Measurements from ENCODE around the gene MRPL22.
"Not testable (repeated sequence)": the region's sequence is repeated elsewhere in the genome, so short reads cannot be mapped to it uniquely, and the experiment has no call there.

MRPL22 gene

DNA sequence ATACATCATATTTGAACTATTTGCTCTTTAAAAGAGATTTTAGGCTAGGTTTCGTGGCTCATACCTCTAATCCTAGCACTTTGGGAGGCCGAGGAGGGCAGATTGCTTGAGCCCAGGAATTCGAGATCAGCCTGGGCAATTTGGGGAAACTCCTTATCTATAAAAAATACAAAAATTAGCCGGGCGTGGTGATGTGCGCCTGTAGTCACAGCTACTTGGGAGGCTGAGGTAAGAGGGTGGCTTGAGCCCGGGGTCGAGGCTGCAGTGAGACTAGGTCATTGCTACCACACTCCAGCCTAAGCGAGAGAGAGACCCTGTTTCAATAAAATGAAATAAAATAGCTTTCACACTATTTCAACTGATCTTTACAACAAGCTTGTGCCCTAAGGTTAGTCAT, 500 bp upstream of the MRPL22 start:
- no peak for DNase-seq (ENCODE audit: low read depth in 2 of 2)

DNA sequence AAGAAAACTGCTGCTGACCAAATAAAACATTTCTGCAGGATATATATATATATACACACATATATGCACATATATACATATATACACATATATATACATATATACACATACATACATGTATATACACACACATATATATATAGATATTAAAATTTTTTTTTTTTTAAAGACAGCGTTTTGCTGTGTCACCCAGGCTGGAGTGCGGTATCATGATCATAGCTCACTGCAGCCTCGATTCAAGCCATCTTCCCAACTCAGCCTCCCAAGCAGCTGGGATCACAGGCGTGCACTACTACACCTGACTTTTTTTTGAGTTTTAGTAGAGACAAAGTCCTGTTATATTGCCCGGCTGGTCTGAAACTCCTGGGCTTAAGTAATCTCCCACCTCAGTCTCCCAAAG, 2.7 kb downstream of the MRPL22 start:
- DNase-seq (ENCODE audit: low read depth in 2 of 2) = no peak

- no peak for DNase-seq (ENCODE audit: low read depth in 2 of 2)
These were observed 3.8 kb downstream of the MRPL22 start for GRCh38 chr5:154944716-154945115.

- DNase-seq (ENCODE audit: low read depth in 2 of 2) = no peak
These were observed 4.9 kb downstream of the MRPL22 start for GRCh38 chr5:154945695-154946301.

DNA sequence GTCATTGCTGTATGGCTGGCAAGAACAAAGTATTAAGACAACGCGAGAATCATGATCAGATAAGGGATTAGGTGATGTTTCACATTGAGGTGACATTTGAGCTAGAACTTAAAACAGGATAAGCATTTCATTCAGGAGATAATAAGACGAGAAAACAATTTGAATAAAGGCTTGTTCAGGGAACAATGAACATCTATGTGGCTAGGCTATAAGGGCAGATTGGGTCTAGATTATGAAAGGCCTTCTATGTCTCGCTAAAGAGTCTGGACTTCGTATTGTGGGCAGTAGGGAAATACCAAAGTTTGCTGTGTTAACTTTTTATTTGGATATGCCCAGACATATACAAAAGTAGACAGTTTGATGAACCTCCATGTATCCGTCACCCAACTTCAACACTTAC, 6.9 kb downstream of the MRPL22 start:
- no peak for DNase-seq (ENCODE audit: low read depth in 2 of 2)

DNA sequence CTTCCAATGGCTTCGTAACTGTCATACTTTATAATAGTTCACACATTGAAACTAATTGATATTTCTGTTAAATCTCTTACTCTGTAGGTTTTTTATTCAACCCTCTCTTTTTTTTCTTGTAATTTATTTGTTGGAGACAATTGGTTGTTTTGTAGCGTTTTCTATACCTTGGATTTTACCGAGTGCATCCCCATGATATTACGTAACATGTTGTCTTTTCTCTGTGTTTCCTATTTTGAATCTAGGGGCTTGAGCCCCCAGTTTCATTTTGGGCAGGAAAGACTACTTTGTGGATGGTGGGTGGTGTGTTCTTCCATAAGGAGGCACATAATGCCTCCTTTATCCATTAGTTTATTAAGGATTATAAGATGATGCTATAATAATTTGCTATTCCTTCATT, 7.4 kb downstream of the MRPL22 start:
- no peak for DNase-seq (ENCODE audit: low read depth in 2 of 2)

DNA sequence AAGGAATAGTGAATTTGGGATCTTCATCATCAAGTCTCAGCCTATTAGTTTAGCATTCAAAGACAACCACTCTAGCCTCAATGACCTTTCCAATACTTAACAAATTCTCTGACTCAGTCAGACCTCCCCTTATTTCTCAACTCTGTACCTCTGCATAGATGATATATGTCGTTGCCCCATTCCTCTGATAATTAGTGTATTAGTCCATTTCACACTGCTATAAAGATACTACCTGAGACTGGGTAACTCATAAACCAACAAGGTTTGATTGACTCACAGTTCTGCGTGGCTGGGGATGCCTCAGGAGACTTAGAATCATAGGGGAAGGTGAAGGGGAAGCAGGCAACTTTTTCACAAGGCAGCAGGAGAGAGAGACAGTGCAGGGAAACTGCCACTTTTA, 8.9 kb downstream of the MRPL22 start:
- no peak for DNase-seq (ENCODE audit: low read depth in 2 of 2)

DNA sequence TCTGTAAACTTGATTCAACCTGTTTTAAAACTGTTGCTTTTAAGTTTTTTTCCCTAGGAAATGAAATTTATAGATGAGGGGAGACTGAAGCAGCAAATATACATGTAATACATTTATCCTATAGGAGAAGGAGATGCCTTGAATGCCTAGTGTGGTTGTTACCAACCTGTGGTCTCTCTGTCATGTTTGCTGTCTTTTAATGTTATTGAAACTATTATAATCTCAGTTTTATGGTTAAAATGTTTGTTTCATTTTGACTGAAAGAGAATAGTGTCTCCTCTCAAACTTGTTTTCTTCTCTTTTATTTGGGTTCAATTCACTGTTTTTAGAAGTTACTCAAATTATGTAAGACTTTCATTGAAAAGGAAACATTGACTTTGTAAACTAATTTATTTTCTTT, 15.8 kb downstream of the MRPL22 start:
- DNase-seq (ENCODE audit: low read depth in 2 of 2) = no peak

- no peak for DNase-seq (ENCODE audit: low read depth in 2 of 2)
These were observed 21.6 kb downstream of the MRPL22 start for GRCh38 chr5:154962494-154962893.

DNA sequence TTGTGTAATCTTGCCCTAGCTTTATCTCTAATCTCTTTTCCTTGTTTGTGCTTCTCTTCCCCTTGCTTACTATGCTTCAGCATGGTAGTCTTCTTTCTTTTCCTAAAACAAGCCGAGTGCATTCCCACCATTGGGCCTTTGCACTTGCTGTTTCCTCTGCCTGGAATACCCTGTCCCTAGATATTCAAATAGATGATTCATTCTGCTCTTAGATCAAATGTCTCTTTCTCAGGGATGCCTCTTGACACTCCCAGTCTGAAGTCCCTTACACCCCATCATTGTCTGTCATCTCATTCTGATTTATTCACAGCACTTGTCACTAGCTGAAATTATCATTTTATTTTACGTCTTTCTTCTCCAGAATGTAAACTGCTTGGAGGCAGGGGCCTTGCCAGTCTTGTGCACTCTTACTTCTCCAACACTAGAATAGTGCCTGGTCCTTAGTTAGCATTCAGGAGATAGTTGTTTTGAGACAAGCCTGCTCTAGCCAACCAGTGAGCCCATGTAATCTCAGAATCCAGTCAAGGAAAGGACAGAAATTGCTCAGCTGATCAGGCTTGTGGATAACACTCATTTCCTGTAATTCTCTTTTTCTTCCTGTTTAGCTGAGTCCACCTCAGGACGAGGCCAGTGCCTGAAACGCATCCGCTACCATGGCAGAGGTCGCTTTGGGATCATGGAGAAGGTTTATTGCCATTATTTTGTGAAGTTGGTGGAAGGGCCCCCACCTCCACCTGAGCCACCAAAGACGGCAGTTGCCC, 25.4 kb downstream of the MRPL22 start:
- DNase-seq (ENCODE audit: low read depth in 2 of 2) = no peak

DNA sequence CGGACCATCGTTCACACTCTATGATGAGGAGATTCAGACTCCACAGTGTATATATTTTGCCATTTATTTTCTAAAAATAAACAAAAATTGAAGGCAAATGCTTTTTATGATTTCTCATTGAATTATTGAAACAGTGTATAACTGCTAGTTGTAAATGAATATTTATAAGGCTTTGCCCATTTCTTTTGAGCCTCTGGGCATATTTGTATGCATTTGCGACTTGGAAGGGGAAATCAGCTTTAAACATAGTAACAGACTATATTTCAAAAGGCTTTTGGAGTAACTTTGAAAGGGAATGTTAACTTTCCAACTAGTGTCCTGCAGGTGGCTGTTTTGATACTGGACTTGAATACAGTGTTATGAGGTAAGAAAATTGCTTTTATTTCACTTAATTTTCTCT, 26.0 kb downstream of the MRPL22 start:
- DNase-seq (ENCODE audit: low read depth in 2 of 2) = no peak

DNA sequence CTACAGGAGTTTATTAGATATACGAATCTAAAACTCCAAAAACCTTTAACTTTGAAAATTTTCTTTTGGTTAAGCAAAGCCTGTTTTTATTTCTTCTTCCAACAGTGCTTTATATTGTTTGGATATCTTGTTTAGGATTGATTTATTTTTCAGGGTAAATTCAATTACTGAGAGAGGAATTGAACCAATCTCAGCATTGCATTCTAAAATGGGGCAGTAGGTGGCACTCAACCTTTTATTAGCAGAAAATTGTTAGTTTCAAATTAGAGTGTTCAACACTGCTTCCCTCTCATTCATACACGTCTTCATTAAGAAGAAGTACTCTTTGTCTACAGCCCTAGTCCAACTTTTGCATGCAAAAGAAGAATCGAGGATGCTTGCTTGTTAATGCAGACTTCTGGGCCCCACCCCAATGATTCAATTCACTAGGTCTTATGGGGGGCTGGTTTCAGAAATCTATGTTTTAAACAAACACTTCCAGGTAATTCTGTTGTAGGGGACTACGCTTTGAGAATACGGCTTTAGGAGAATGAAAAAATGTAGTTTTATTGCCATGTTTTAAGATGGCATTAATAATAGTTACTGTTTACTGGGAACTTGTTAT, 26.6 kb downstream of the MRPL22 start:
- DNase-seq (ENCODE audit: low read depth in 2 of 2) = no peak

DNA sequence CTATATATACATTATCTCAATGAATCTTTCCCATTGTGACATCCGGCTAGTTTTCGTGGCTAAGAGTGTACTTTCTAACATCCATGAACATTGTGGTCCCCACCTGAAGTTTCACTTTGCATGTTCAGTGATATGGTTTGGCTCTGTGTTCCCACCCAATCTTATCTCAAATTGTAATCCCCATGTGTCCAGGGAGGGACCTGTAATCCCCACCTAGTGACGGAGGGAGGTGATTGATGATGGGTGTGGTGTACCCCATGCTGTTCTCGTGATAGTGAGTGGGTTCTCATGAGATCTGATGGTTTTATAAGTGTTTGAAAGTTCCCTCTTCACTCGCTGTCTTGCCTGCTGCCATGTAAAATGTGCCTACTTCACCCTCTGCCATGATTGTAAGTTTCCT, 28.1 kb downstream of the MRPL22 start:
- DNase-seq (ENCODE audit: low read depth in 2 of 2) = no peak

- no peak for DNase-seq (ENCODE audit: low read depth in 2 of 2)
These were observed 29.9 kb downstream of the MRPL22 start for GRCh38 chr5:154970759-154971158.

- DNase-seq (ENCODE audit: low read depth in 2 of 2) = no peak
These were observed 30.6 kb downstream of the MRPL22 start for GRCh38 chr5:154971501-154971900.

GRCh38 chr5:154972476-154973080, 31.7 kb downstream of the MRPL22 start:
- DNase-seq (ENCODE audit: low read depth in 2 of 2) = no peak

DNA sequence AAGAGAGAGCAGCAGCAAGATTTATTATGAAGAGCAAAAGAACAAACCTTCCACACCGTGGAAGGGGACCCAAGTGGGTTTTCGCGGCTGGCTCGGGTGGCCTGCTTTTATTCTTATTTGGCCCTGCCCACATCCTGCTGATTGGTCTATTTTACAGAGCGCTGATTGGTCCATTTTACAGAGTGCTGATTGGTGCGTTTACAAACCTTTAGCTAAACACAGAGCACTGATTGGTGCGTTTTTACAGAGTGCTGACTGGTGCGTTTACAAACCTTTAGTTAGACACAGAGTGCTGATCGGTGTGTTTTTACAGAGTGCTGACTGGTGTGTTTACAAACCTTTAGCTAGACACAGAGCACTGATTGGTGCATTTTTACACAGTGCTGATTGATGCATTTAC, 35.2 kb downstream of the MRPL22 start:
- not testable (repeated sequence) for DNase-seq (ENCODE audit: low read depth in 2 of 2)

- no peak for DNase-seq (ENCODE audit: low read depth in 2 of 2)
These were observed 36.5 kb downstream of the MRPL22 start for GRCh38 chr5:154977409-154977808.

DNA sequence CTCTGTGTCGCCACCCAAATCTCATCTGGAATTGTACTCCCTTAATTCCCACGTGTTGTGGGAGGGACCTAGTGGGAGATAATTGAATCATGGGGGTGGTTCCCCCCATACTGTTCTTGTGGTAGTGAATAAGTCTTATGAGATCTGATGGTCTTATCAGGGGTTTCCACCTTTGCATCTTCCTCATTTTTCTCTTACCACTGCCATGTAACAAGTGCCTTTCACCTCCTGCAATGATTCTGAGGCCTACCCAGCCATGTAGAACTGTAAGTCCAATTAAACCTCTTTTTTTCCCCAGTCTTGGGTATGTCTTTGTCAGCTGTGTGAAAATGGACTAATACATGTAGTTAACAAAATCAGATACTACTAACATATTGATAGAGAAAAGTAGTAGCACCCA, 37.4 kb downstream of the MRPL22 start:
- not testable (repeated sequence) for DNase-seq (ENCODE audit: low read depth in 2 of 2)

DNA sequence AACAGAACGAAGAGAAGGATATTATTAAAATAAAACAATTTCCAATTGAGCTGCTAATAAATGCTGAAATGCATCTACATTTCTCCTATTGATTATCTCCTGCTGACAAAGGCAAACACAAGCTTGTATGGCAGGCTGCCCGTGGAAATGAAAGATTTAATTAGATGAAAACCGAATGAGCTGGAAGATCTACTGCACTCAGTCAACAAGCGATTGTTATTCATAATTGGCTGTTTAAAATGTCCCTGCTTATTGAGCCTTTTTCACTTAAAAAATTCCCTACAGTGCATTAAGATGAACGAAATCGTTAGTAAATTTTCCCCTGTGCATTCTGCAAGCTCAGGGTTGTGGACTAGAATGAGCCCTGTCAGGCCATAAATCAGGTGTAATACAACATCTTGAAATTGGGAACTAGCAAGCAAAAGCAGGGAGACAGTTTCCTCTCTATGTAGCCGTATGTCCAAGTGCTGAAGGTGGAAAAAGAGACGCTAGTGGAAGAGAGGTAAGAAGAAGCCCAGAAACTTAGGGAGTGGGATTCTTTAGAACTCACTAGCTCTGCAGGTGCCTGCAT, 44.2 kb downstream of the MRPL22 start:
- DNase-seq (ENCODE audit: low read depth in 2 of 2) = no peak

GRCh38 chr5:154986151-154986550, 45.3 kb downstream of the MRPL22 start:
- no peak for DNase-seq (ENCODE audit: low read depth in 2 of 2)

DNA sequence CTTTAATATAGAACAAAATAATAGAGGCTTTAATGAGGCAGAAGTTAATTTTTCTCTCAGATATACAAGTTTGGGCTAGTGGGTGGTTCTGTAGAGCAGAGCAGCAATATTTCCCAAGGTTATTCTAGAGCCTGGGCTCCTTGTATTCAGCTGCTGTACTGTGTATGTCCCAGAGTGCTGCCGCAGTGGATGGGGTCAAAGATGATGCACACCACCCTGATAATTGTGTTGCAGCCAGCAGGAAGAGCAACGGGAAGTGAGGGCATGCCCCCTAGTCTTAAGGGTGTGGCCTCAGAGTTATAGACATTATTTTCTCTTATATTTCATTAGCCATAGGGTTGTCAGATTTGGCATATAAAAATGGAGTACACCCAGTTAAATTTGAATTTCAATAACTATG, 48.8 kb downstream of the MRPL22 start:
- DNase-seq (ENCODE audit: low read depth in 2 of 2) = no peak

GRCh38 chr5:154993461-154993860, 52.6 kb downstream of the MRPL22 start:
- no peak for DNase-seq (ENCODE audit: low read depth in 2 of 2)

Measured in stimulated activated CD8-positive, alpha-beta memory T cell treated with anti-CD3 and anti-CD28 coated beads, Interleukin-2, amount 100 ng/mL, for 1 hour (primary cell).